ENCODE results near the gene MTHFR. TPM values are rescaled to one million over a fixed set of nuclear protein-coding genes. Genes with fewer than 3 reads are reported as not detected.

MTHFR gene
- total and polyA plus RNA-seq, 2 of the 4 experiments (the other 2 are of a cell fraction), result 7.3 to 7.4 TPM

GRCh38 chr1:11842154-11843041, 36.6 kb upstream of the MTHFR start:
- CTCF ChIA-PET, result interaction anchor here (0.9 kb wide), 1 partner anchor 10 kb away, joined by 3 read pairs; no protein-coding TSS in a partner anchor
- in situ Hi-C loops (cut with MboI; ENCODE audit: low sequenced_read_pairs), result loop anchor here (5.0 kb wide), 1 partner anchor 55 kb away; no protein-coding TSS in a partner anchor
- Histone ChIP-seq H2AFZ (replicated peaks; ENCODE audit: low read length, poor library complexity) (no peak overlapping the region), H3K4me1 (ENCODE audit: control insufficient read depth, insufficient read depth, low read length) (peaks cover 2% of the 10 kb centered on the region; the same call in 1 of the 2 replicates), H4K8ac (ENCODE audit: low read depth in 2 of 2, low read length in 2 of 2) (no peak overlapping the region), H2BK15ac (ENCODE audit: low read depth, low read length) (no peak overlapping the region), H4K91ac (ENCODE audit: insufficient read depth, low read depth, low read length) (no peak overlapping the region), H3K18ac (ENCODE audit: low read depth, low read length) (no peak overlapping the region), H3K14ac (replicated peaks; ENCODE audit: low read depth, low read length) (no peak overlapping the region), H3K4me2 (ENCODE audit: low read depth, low read length) (no peak overlapping the region), H3K9me1 (ENCODE audit: insufficient read depth, low read length) (peaks cover 7% of the 10 kb centered on the region; the same call in 1 of the 2 replicates), H3K4me3 (ENCODE audit: insufficient read depth, low read depth, low read length) (no peak overlapping the region), H3K36me3 (ENCODE audit: control insufficient read depth, insufficient read depth, low read length) (peaks cover 59% of the 10 kb centered on the region), H4K5ac (ENCODE audit: low read depth, low read length) (no peak overlapping the region), H2BK120ac (ENCODE audit: low read depth, low read length) (no peak overlapping the region), H3K9ac (ENCODE audit: low read depth, low read length) (no peak overlapping the region), H3K27me3 (ENCODE audit: control insufficient read depth, insufficient read depth, low read length) (no peaks in the 10 kb centered on the region), H3K9me3 (ENCODE audit: control insufficient read depth, insufficient read depth, low read length) (no peaks in the 10 kb centered on the region), H2AK9ac (replicated peaks; ENCODE audit: low read depth, low read length, poor library complexity) (peak overlapping the region; percentile 61), H3K23ac (ENCODE audit: low read depth, low read length) (no peak overlapping the region), H2AK5ac (ENCODE audit: low read depth, low read length) (no peak overlapping the region), H3K79me1 (ENCODE audit: low read depth in 1 of 2, low read length in 2 of 2) (no peaks in the 10 kb centered on the region), H3K4ac (ENCODE audit: low read depth, low read length) (no peak overlapping the region), H4K20me1 (ENCODE audit: insufficient read depth, low read length) (peaks cover 10% of the 10 kb centered on the region; the same call in 1 of the 2 replicates), H2BK20ac (ENCODE audit: low read depth, low read length) (no peak overlapping the region), H3K56ac (ENCODE audit: extremely low read depth, insufficient read depth, low read length) (no peak overlapping the region), H3K27ac (ENCODE audit: insufficient read depth, low read length) (no peak overlapping the region), H2BK5ac (ENCODE audit: low read depth, low read length, poor library complexity, severe bottlenecking) (no peak overlapping the region)
- intact Hi-C loops (cut with micrococcal nuclease), result no loop called here
- dilution Hi-C loops (cut with HindIII; ENCODE audit: low sequenced_read_pairs, unreplicated experiment), result no loop called here
- ATAC-seq (ENCODE audit: low read depth) (peak; percentile 33; the same call in 1 of the 2 replicates), DNase-seq (peak; percentile 34)
- BruUV-seq (replicated peaks), result TSS peak; percentile 48
- WGBS, 2 experiments (ENCODE audit: extremely low coverage in 2 of 2, insufficient read length in 1 of 2), result no CpG with 5 or more reads among the region's 19 CpGs
- POLR2A ChIA-PET (ENCODE audit: unreplicated experiment), result no interaction called here
- no peak for TF ChIP-seq RAD21 (IDR thresholded peaks at IDR 0.05; ENCODE audit: low read length)
- no peak for TF ChIP-seq NFE2L2 (IDR thresholded peaks at IDR 0.05; ENCODE audit: low read depth, low read length)
- no peak for TF ChIP-seq RCOR1 (IDR thresholded peaks at IDR 0.05; ENCODE audit: insufficient replicate concordance, low read length)
- no peak for TF ChIP-seq POLR2A (IDR thresholded peaks at IDR 0.05; ENCODE audit: low read depth, low read length)
- TF ChIP-seq BHLHE40 (IDR thresholded peaks at IDR 0.05; ENCODE audit: low read depth, low read length), result no peak
